Measurements from ENCODE around the gene RBMXL3.
A peak's percentile ranks its signal among the peaks of the same experiment; 100 is the strongest.

The RBMXL3 gene

GRCh38 chrX:115233497-115234455, 44.6 kb downstream of the RBMXL3 start, which contains the start of gene LRCH2:
Gene LRCH2 (minus strand): TSS chrX:115234096. CDS start chrX:115234041, 55 bp downstream.
- DNase-seq: peak; percentile 55

- no peak for DNase-seq
Measured at GRCh38 chrX:115234461-115234860, 45.3 kb downstream of the RBMXL3 start.

DNA sequence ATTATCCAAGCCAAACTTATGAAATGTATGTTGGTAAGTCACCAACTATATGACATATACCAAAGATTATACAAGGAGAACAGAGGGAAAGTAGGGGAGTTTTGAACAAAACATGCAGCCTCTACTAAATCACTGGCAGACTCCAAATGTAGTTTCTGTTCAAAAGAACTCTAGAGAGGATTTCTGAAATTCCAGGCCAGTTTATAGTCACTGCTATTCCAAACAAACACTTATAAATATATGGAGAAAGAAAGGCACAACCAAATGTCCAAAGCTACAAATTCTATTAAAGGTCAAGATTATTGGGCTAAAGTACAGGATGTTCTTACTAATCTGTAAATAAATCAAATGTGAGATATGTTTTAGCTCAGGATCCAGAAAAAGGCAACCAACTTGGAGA, 47.4 kb downstream of the RBMXL3 start:
- DNase-seq: no peak

- DNase-seq: no peak
Measured at GRCh38 chrX:115237056-115237455, 47.8 kb downstream of the RBMXL3 start.
